Activated T-helper 9 cell treated with anti-CD3 and anti-CD28 coated beads, Interleukin-2, amount 50 U/mL, for 16 hours (primary cell): ENCODE measurements around the gene SLX9.
"Not testable (repeated sequence)": the region's sequence is repeated elsewhere in the genome, so short reads cannot be mapped to it uniquely, and the experiment has no call there.

Source experiments
- DNase-seq: peaks from one replicate; pipeline ENCODE4 v3.0.0-alpha.2; 2020; ENCODE audit warnings: low read depth

Gene SLX9

DNA sequence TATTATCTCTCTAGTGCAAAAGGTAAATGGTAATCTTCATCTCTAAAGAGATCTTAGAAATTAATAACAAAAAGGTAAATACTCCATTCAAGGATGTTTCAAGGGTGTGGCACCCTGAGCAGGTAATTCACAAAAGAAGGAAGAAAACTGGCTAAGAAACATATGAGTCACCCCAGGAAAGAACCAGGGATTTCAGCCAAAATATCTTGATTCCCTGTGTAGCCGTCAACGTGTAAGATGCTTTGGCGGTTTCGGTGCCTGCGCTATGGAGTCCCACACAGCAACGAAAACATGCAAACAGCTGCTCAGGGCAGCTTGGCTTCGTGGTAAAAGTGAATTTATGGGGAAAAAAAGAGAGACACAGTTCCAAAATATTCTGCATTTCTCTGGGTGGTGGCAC lies 22.9 kb upstream of the SLX9 start:
- no peak for DNase-seq

- no peak for DNase-seq
These were observed 22.3 kb upstream of the SLX9 start for GRCh38 chr21:44917446-44918106.

GRCh38 chr21:44918107-44918470 lies 21.7 kb upstream of the SLX9 start:
- no peak for DNase-seq

DNA sequence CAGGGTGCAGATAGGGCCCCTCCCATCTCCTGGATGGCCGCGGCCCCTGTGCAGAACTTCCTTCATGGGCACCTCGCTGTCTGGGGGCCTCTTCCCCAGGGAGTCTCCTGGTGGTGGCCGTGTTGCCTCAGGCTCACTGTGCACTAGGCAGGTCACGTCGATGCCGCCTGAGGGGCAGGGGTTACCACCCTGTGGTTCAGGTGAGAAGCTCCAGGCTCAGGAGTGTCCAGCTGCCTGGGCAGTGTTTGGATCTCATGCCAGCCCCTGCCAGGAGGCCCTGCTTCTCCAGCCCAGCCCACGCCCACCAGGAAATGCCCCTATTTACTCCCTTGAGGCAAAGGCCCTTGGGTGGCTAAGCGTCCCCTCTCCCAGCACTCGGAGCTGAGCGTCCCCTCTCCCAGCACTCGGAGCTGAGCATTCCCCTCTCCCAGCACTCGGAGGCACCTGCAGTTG lies 21.2 kb upstream of the SLX9 start:
- no peak for DNase-seq

DNA sequence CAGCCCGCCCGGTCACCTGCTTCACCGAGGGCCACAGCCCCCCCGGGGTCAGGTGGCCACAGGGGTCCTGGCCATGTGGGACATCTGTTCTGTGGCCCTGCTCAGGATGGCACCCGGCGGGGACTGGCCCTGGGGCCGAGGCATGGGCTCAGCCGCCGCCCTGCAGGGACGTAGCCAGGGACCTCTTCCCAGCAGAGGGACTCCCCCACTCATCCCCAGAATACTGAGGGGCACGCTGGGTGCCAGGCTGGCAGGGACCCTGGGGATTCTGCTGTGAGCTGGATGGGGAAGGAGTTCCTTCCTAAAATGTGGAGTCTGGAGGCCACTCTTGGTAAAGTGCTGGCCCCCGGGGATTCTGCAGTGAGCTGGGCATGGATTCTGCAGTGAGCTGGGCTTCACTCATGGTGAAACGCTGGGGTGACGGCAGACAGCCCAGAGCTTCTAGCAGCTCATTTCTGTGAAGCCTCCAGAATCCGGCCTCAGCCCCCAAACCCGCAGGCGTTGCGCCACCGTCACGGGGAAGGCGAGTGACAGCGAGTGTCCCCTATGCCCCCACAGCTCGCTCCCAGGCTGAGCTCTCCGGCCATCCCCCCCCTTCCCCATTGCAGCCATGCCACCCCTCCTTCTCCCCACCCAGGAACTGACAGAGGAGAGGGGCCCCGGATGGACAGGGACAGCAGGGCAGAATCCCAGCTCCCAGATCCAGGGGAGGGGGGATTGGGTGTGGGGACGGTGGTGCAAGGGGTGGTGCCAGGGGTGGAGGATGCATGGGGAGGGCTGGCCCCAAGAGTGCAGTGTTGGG lies 20.5 kb upstream of the SLX9 start:
- no peak for DNase-seq

DNA sequence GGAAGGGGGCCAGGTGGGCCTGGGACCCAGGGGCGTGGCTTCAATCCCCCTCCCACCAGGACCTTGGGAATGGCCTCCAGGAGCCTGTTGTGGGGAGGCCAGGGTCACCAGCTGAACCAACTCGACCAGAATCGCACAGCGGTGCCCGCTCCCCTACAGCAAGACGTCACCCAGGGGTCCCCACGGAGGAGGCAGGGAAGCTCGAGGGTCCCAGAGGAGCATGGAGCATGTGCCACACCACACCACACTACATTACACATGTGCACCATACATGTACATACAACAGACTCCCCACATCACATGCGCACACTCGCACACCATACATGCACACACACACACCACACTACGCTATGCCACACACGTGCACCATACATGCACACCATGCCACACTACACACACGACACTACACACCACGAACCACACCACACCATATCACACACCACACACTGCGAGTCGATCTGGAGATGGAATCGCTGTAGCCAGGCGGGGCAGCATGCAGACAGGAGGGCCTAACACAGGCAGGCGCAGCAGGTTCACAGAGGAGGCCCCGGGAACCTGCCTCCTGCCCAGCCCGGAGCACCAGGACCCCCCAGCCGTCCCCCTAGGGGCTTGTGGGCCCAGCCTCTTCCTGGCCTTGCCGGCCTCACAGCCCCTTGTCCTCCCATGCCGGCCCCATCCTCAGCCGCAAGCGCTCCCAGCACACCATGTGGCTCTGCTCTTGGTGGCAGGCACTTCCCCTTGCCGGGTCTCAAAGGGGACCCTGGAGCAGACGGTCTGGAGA lies 19.7 kb upstream of the SLX9 start:
- DNase-seq = no peak

DNA sequence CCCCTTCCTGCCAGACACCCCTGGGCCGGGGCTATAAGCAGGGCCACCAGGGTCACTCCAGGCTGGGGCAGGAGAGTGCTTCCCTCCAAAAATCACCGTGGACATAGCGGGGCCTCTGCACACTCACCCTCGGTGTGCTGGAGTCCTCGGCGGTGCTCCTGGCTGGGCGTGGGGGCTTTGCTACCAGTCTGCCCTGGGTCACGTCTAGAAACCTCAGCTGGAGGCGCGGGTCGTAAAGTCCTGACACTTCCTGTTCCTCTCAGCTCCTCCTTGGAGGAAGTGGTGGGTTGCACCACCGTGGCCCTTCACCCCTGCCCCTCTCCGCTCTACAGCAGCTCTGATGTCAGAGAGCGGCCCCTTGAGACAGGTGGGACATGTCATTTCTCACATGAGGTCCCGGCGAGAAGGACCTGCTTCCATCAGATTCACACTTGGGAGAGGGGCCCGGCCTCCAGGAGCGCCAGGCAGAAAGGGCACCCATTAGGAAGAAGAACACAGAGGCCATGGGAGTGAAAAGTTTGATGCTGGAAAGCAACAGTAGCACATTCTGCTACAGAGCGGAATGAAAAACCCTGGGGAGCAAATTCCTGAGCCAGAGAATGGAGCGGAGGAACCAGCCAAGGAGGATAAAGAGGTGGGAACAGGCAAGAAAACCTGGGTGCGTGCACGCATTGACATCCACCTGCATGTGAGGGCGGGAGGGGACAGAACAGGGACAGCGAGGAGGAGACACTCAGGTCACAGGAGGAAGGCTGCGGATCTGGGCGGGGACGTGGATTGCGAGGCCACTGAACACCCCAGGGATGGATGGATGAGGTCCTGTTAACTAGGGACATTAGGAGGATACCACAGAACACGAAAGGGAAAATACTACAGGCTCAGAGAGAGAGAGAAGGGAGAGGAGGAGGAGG lies 18.9 kb upstream of the SLX9 start, which contains the start of gene ITGB2:
Gene ITGB2, minus strand, starts transcription at position 206 of the 911 bp plus-strand sequence. CDS start 10,117 bp downstream, outside the sequence.
- DNase-seq = peak; percentile 39

- DNase-seq = no peak
These were observed 17.9 kb upstream of the SLX9 start for GRCh38 chr21:44921928-44922327.

DNA sequence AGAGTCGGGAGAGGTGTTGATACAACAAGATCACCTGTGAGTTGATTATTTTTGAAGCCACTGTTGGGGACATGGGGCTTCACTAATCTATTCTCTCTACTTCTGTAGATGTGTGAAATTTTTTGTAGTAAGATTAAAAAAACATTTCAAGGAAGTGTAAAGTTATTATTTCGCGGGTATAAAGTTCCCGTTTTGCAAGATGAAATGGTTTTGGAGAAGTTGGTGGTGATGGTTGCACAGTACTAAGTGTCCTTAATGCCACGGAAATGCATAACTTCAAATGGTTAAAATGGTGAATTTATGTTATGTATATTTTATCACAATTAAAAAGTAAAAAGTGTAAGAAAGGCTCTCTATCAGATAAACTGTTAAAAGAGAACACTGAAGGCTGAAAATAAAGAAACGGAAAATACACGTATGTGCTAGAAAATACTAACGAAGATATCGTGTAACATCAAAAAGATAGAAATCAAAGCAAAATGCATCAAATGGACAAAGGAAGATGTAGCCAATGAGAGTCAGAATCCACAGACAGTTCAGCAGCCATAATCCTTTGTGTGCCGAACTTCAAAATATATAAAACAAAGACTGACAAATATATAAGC lies 16.2 kb upstream of the SLX9 start:
- DNase-seq = no peak

DNA sequence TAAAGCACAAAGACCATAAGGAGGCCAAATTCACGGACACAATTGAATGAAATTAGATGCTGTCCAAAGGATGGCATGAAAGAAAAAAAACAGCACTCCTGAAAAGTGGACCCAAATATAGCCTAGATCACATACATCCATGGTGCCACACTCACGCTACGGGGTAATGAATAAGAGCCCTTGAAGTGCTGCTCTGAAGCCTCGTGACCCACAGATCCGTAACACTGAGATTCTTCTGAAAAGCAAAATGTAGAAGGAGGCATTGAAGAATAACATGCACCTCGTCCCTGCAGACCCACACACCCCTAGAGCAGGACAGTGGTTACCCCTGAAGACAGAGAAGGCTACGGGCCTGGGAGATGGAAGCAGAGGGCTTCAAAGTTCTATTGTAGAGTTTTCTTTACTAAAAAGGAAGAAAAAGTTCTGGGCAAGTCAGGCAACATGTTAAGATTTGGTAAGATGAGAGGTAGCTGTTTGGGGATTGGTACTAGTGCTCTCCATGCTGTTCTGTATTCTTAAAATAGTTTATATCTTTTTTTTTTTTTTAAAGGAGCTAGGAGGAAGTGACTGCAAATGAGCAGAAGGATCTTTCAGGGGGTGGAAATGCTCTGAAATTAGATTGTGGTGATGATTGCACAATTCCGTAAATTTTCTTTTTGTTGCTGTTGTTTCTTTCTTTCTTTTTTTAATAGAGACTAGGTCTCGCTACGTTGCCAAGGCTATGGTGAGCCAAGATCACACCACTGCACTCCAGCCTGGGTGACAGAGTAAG lies 15.0 kb upstream of the SLX9 start:
- DNase-seq = no peak

DNA sequence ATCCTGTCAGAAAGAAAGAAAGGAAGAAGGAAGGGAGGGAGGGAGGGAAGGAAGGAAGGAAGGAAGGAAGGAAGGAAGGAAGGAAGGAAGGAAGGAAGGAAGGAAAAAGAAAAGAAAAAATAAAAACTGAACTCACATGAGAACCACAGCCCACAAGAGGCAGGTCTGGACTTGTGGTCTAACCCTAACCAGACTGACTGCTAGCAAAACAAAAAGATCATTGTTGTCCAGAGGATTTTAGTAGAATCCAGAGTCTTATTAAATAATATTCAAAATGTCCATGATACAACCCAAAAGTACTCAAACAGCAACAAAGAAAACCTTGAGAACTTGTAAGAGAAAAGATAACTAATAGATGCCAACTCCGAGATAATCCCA lies 14.5 kb upstream of the SLX9 start:
- DNase-seq = no peak

DNA sequence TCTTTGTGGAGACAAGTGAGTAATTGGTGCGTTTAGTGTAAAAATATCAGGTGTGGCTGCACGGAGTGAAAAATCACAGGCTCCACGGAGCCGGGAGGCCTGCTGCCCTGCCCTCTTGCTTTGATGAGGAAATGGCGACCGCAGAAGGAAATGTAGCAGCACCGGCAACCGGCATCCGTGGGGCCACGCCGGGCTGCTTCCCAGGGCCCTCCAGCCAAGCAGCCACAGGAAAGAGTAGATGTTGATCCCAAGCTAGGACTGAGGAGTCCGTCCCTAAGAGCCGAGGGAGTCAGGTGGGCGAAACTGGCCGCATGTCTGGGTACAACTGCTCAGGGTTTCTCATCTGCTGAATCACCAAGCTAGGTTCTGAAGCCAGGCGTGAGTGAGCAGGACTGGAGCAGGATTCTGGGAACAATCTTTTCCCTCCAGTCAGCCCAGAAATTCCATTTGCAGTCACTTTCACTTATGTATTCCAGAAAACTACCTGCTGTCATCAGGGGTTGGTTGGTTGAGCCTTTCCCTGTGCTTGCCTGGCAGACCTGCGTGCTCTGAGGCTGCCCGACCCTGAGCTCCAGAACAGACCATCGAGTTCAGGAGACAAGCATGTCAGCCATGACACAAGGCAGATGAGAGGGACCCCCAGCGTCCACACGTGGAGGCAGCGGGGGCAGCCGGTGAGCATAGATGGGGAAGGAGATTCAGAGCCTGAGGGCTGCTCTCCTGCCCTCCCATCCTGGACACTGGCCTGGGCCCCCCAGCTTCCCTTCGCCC lies 13.3 kb upstream of the SLX9 start:
- DNase-seq = no peak

DNA sequence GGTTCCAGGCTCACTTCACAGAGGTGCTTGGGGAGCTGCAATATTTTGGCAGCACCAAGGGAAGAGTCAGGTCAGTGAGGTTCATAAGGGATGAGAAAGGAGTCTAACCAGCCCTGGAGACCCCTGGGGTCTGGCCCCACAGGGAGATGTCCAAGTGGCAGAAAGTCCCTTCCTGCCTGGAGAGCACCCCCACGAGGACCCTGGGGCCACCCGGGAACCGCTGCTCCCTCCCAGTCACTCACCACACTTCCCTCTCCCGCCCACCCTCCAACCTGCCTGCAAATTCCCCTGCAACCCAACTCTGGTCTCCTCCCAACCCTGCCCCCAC lies 12.6 kb upstream of the SLX9 start:
- DNase-seq = no peak

DNA sequence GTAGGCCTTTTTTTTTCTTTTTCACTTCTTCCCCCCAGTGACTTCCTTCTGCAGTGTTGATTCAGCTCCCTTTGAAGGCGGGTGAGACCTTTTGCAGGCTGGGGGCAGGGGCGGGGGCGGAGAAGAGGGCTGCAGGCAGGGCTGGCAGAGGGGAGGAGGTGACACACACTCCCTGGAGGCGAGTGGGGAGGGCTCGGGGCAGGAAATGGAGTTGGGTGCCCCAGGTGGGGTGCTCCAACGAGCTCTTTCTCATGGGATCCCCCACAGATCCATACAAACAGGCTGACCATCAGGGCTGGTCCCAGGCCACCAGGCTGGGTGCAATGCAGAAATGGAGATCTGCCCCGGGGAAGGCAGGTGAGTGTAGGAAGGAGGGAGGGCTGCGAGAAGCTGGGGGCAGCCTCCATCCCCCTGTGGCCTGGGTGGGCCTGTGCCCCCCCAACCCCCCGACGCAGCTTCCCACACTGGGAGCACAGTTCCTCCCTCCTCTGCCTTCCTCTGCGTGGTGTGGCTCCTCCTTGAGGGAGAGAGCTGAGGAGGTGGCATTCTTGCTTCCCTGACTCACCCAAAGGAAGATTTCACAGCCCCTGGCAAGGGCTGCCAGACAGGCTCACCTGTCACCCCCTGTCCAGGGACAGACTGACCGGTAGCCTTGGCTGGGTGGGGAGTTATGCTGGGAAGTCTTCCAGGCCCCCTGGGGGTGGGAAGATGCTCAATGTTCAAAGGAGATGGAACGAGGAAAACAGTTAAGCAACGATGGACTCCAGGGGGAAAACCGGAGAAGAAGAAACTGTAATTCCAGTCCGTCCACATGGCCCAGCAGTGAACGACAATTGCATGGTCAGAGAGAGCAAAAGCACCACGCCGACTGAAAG lies 12.0 kb upstream of the SLX9 start:
- DNase-seq = peak; percentile 82

GRCh38 chr21:44928500-44929241 lies 11.2 kb upstream of the SLX9 start:
- not testable (repeated sequence) for DNase-seq

- DNase-seq = no peak
These were observed 10.5 kb upstream of the SLX9 start for GRCh38 chr21:44929242-44929798.

GRCh38 chr21:44929799-44930542 lies 9.9 kb upstream of the SLX9 start:
- no peak for DNase-seq
